T-cell (primary cell): ENCODE results near the gene SPECC1. TPM values are rescaled to one million over a fixed set of nuclear protein-coding genes. Genes with fewer than 3 reads are reported as not detected.

Experiments
- ATAC-seq, 4 experiments: fragments of 200-7000 bp in 3 of 4; fragments of 150-1000 bp in 1 of 4; cut with Tn5 transposase; replicated peaks in 1 of 4; 1 replicate in 3 of 4; 2 replicates in 1 of 4; pipeline ENCODE4 v1.10.0; 2021; ENCODE audit warnings: moderate library complexity in 3 of 4, mild to moderate bottlenecking in 2 of 4, moderate number of reproducible peaks in 1 of 4
- CTCF ChIA-PET, 2 donors: fragments of 300-600 bp; sonication (Branson Sonifier 250); formaldehyde crosslinking; loops; one replicate each; lab custom pipeline; 2022; ENCODE audit warnings: antibody characterized with exemption in 2 of 2; lab: Charles Lee
- POLR2A ChIA-PET, 2 donors: fragments of 300-600 bp; sonication (Branson Sonifier 250); formaldehyde crosslinking; loops; one replicate each; lab custom pipeline; 2022; ENCODE audit warnings: antibody characterized with exemption in 2 of 2; lab: Charles Lee
- DNase-seq, 35 experiments: peaks; one replicate each; pipeline versions ENCODE4 v3.0.0 to v3.0.0-alpha.2; 2013 to 2023
- H3K27ac ChIP-seq: one replicate; pipeline ENCODE4 v1.5.1; 2013; ENCODE audit warnings: low read length
- H3K27me3 ChIP-seq, 2 experiments: replicated peaks in 1 of 2; 1 replicate in 1 of 2; 2 replicates in 1 of 2; pipeline versions ENCODE4 v1.6.1 to v1.7.0; 2013; ENCODE audit warnings: low read length in 1 of 2, mixed read lengths in 1 of 2; ENCODE audit not compliant: control insufficient read depth in 2 of 2, insufficient read depth in 2 of 2; ENCODE audit errors: extremely low read depth in 1 of 2
- H3K36me3 ChIP-seq, 2 donors: 1 replicate in 1 of 2; 2 replicates in 1 of 2; pipeline versions ENCODE4 v1.6.1 to v1.7.0; 2013; ENCODE audit warnings: low read length in 1 of 2; ENCODE audit not compliant: control insufficient read depth in 2 of 2, insufficient read depth in 1 of 2; ENCODE audit errors: extremely low read depth in 1 of 2
- H3K4me1 ChIP-seq, 2 experiments: 1 replicate in 1 of 2; 2 replicates in 1 of 2; pipeline versions ENCODE4 v1.6.1 to v1.7.0; 2013; ENCODE audit warnings: low read length in 2 of 2, mixed read lengths in 1 of 2; ENCODE audit not compliant: insufficient read depth in 2 of 2, control insufficient read depth in 1 of 2; ENCODE audit errors: extremely low read depth in 1 of 2
- H3K4me3 ChIP-seq, 2 donors: 1 replicate in 1 of 2; 2 replicates in 1 of 2; pipeline versions ENCODE4 v1.5.1 to v1.7.0; 2013; ENCODE audit warnings: mild to moderate bottlenecking in 2 of 2, low read length in 1 of 2, moderate library complexity in 1 of 2; ENCODE audit not compliant: control insufficient read depth in 1 of 2; ENCODE audit errors: extremely low read depth in 1 of 2
- H3K9me3 ChIP-seq: 2 replicates; pipeline ENCODE4 v1.7.0; 2013
- H3K27ac Mint-ChIP-seq, 2 donors: one replicate each; pipeline ENCODE4 v1.8.0; 2020 to 2021; ENCODE audit warnings: mild to moderate bottlenecking in 2 of 2, mixed read lengths in 2 of 2
- H3K27me3 Mint-ChIP-seq, 2 donors: one replicate each; pipeline ENCODE4 v1.8.0; 2021 to 2022; ENCODE audit warnings: mixed read lengths in 2 of 2
- H3K36me3 Mint-ChIP-seq: one replicate; pipeline ENCODE4 v1.8.0; 2021; ENCODE audit warnings: mixed read lengths
- H3K4me1 Mint-ChIP-seq, 3 donors: one replicate each; pipeline ENCODE4 v1.8.0; 2020 to 2022; ENCODE audit warnings: mixed read lengths in 3 of 3, mild to moderate bottlenecking in 1 of 3
- H3K4me3 Mint-ChIP-seq, 3 donors: one replicate each; pipeline ENCODE4 v1.8.0; 2020 to 2022; ENCODE audit warnings: mild to moderate bottlenecking in 3 of 3, mixed read lengths in 3 of 3, moderate library complexity in 3 of 3
- H3K9me3 Mint-ChIP-seq, 3 donors: one replicate each; pipeline ENCODE4 v1.8.0; 2020 to 2022; ENCODE audit warnings: mixed read lengths in 3 of 3
- WGBS: methylation state at CpG from one replicate; pipeline ENCODE4 v1.1.5; 2013; ENCODE audit warnings: missing lambda C conversion rate; ENCODE audit not compliant: insufficient coverage; 5-methylcytosine and 5-hydroxymethylcytosine counted together
- total RNA-seq, 35 experiments: library from RNA in 6 of 35; stranded (reverse) in 6 of 35; fragments of 120-200 nt in 1 of 35; gene quantifications; one replicate each; pipeline versions ENCODE4 v1.2.1 to v1.2.4 and lab custom pipeline; 2013 to 2026

Gene SPECC1
- total RNA-seq, 5 donors from 2014 or later (not counting 1 experiment from before 2014, with no cell fraction given): 3.9 to 12.9 (median 6.0) TPM

GRCh38 chr17:20109076-20109475 is 99.9 kb downstream of the SPECC1 start:
- Mint-ChIP-seq H3K4me1 (no peaks in the 10 kb centered on the region), H3K4me3 (no peak overlapping the region), H3K36me3 (no peaks in the 10 kb centered on the region), H3K27ac (no peak overlapping the region), H3K9me3 (no peaks in the 10 kb centered on the region), H3K27me3 (peaks cover 1 to 4% of the 10 kb centered on the region in 2 donors)
- H3K27ac ChIP-seq: no peak overlapping the region
- POLR2A ChIA-PET: no interaction called here
- H3K36me3 ChIP-seq: no peaks in the 10 kb centered on the region
- no peaks in the 10 kb centered on the region for H3K9me3 ChIP-seq
- H3K4me3 ChIP-seq: no peak overlapping the region
- DNase-seq (no peak), ATAC-seq (no peak)
- WGBS: 100% methylated on average over 3 of the region's 5 CpGs
- H3K27me3 ChIP-seq: no peaks in the 10 kb centered on the region
- CTCF ChIA-PET: no interaction called here
- no peaks in the 10 kb centered on the region for H3K4me1 ChIP-seq

DNA sequence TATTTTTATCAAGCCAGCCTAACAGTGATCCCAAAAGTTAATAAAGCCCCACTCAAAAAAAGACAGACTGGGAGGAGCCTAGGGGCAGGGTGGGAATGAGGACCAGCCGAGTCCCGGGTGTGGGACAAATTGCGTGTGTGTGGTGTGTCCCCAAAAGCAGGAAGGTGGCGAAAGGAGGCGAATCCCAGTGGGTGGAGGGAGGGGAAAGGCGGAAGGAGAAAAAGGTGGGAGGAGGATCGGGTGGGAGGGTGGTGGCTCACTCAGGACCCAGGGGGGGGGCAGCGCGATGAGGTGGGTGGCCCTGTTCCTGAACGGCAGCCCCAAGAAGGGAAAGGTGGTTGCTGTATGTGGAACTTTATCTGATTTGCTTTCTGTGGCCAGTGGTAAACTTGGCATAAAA is 102.4 kb downstream of the SPECC1 start:
- Mint-ChIP-seq H3K4me1 (no peaks in the 10 kb centered on the region), H3K27me3 (peaks cover 3 to 4% of the 10 kb centered on the region in 2 donors), H3K4me3 (no peak overlapping the region), H3K36me3 (no peaks in the 10 kb centered on the region), H3K9me3 (no peaks in the 10 kb centered on the region), H3K27ac (no peak overlapping the region)
- DNase-seq (no peak), ATAC-seq (no peak)
- WGBS: 93% methylated on average over 10 of the region's 10 CpGs
- no peaks in the 10 kb centered on the region for H3K9me3 ChIP-seq
- no peaks in the 10 kb centered on the region for H3K4me1 ChIP-seq
- ChIA-PET POLR2A (interaction anchor here in 1 of 2 donors (0.6 kb wide), 1 partner anchor 146 kb away, joined by 3 read pairs; no protein-coding TSS in a partner anchor), CTCF (no interaction called here)
- no peak overlapping the region for H3K4me3 ChIP-seq
- H3K27ac ChIP-seq: no peak overlapping the region
- no peaks in the 10 kb centered on the region for H3K27me3 ChIP-seq
- H3K36me3 ChIP-seq: no peaks in the 10 kb centered on the region

- no peak overlapping the region for H3K27ac Mint-ChIP-seq
- Histone ChIP-seq H3K36me3 (no peaks in the 10 kb centered on the region), H3K27ac (no peak overlapping the region), H3K4me3 (no peak overlapping the region), H3K9me3 (no peaks in the 10 kb centered on the region), H3K27me3 (no peaks in the 10 kb centered on the region), H3K4me1 (no peaks in the 10 kb centered on the region)
- H3K27me3 Mint-ChIP-seq: peaks cover 3 to 4% of the 10 kb centered on the region in 2 donors
- POLR2A ChIA-PET: no interaction called here
- no peak overlapping the region for H3K4me3 Mint-ChIP-seq
- CTCF ChIA-PET: interaction anchor here in 1 of 2 donors (0.7 kb wide), 1 partner anchor 102 kb away, joined by 4 read pairs; no protein-coding TSS in a partner anchor
- ATAC-seq (no peak), DNase-seq (no peak)
- no CpG with 5 or more reads among the region's 2 CpGs for WGBS
- no peaks in the 10 kb centered on the region for H3K9me3 Mint-ChIP-seq
- H3K36me3 Mint-ChIP-seq: no peaks in the 10 kb centered on the region
- H3K4me1 Mint-ChIP-seq: peaks cover 0 to 2% (median 0%) of the 10 kb centered on the region in 3 donors
Observed at GRCh38 chr17:20114466-20114865, 105.3 kb downstream of the SPECC1 start.

GRCh38 chr17:20116683-20117309 is 107.6 kb downstream of the SPECC1 start:
- ChIA-PET CTCF (interaction anchor here (0.6 to 1.6 kb wide), 5 partner anchors 37 to 124 kb away, joined by 3 to 9 read pairs (median 4); no protein-coding TSS in a partner anchor), POLR2A (interaction anchor here in 1 of 2 donors (0.6 kb wide), 1 partner anchor 81 kb away, joined by 3 read pairs; no protein-coding TSS in a partner anchor)
- no peak overlapping the region for H3K27ac ChIP-seq
- Mint-ChIP-seq H3K27ac (no peak overlapping the region), H3K27me3 (peaks cover 0 to 5% of the 10 kb centered on the region in 2 donors), H3K4me1 (peaks cover 0 to 2% (median 0%) of the 10 kb centered on the region in 3 donors), H3K36me3 (no peaks in the 10 kb centered on the region), H3K4me3 (no peak overlapping the region), H3K9me3 (no peaks in the 10 kb centered on the region)
- 7% methylated on average over 2 of the region's 8 CpGs for WGBS
- H3K36me3 ChIP-seq: no peaks in the 10 kb centered on the region
- ATAC-seq (peak; percentile 63 to 77 (median 69)), DNase-seq (peak in 33 of 35 experiments; percentile 4 to 83 (median 39))
- H3K9me3 ChIP-seq: no peaks in the 10 kb centered on the region
- no peaks in the 10 kb centered on the region for H3K4me1 ChIP-seq
- no peaks in the 10 kb centered on the region for H3K27me3 ChIP-seq
- no peak overlapping the region for H3K4me3 ChIP-seq

DNA sequence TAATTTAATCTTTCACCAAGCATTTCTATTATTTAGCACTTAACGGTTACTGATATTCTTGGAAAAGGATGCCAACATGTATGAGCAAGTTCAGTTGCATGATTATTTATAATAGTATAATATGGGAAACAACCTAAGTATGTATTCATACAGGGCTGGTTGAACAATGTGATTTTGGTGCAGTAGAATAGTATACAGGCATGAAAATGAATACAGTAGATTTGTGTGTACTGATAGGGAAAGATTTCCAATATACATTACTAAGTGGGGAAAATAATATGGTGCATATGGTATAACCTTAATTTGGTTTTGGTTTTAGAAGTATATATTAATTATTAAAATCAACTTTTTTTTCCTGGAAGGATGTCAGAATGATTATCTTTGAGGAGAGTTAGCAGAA is 109.1 kb downstream of the SPECC1 start:
- CTCF ChIA-PET: interaction anchor here in 1 of 2 donors (0.7 kb wide), 1 partner anchor 14 kb away, joined by 4 read pairs; no protein-coding TSS in a partner anchor
- H3K4me1 Mint-ChIP-seq: peaks cover 0 to 2% (median 0%) of the 10 kb centered on the region in 3 donors

DNA sequence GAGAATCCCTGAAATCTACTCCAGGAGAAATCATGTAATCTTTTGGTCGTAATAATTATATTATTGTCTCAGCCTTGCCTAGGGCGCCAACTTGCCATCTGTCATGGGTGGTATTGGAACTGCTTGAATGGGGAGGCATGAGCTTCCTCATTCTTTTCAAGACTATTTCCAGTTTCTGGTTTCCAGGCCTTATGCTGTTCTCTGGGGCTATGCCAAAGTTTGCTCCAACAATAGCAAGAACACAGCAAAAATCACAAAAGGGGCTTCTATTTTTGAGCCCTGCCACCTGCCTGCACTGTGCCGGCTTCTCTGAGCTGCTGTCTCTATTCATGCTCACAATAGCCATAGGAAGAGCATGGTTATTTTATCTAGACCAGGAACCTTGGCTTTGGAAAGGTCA is 111.7 kb downstream of the SPECC1 start:
- H3K27me3 Mint-ChIP-seq: peaks cover 0 to 5% of the 10 kb centered on the region in 2 donors
- CTCF ChIA-PET: interaction anchor here (0.6 to 1.4 kb wide), 3 partner anchors 107 to 128 kb away, joined by 3 to 5 read pairs (median 3); no protein-coding TSS in a partner anchor
- H3K27me3 ChIP-seq: peaks cover 0 to 3% of the 10 kb centered on the region in 2 experiments
- WGBS: no CpG with 5 or more reads among the region's 3 CpGs
- H3K36me3 ChIP-seq: peaks cover 0 to 3% of the 10 kb centered on the region in 2 donors
- no peaks in the 10 kb centered on the region for H3K4me1 ChIP-seq
- H3K27ac ChIP-seq: no peak overlapping the region
- peaks cover 0 to 2% (median 0%) of the 10 kb centered on the region in 3 donors for H3K4me1 Mint-ChIP-seq
- no peaks in the 10 kb centered on the region for H3K36me3 Mint-ChIP-seq
- POLR2A ChIA-PET: interaction anchor here in 1 of 2 donors (0.6 kb wide), 1 partner anchor 114 kb away, joined by 3 read pairs; no protein-coding TSS in a partner anchor
- H3K9me3 ChIP-seq: no peaks in the 10 kb centered on the region
- H3K4me3 ChIP-seq: no peak overlapping the region
- no peak overlapping the region for H3K27ac Mint-ChIP-seq
- no peak overlapping the region for H3K4me3 Mint-ChIP-seq
- ATAC-seq (no peak), DNase-seq (no peak)
- no peaks in the 10 kb centered on the region for H3K9me3 Mint-ChIP-seq

More for the DNA sequence above, 109.1 kb downstream of the SPECC1 start:
- ATAC-seq (no peak), DNase-seq (no peak)
- H3K36me3 ChIP-seq: no peaks in the 10 kb centered on the region
- H3K9me3 Mint-ChIP-seq: no peaks in the 10 kb centered on the region
- peaks cover 0 to 3% of the 10 kb centered on the region in 2 experiments for H3K27me3 ChIP-seq
- H3K27ac Mint-ChIP-seq: no peak overlapping the region
- peaks cover 0 to 7% of the 10 kb centered on the region in 2 donors for H3K27me3 Mint-ChIP-seq
- no CpG with 5 or more reads among the region's 1 CpG for WGBS
- H3K9me3 ChIP-seq: no peaks in the 10 kb centered on the region
- H3K27ac ChIP-seq: no peak overlapping the region
- H3K4me3 ChIP-seq: no peak overlapping the region
- no peaks in the 10 kb centered on the region for H3K36me3 Mint-ChIP-seq
- no peak overlapping the region for H3K4me3 Mint-ChIP-seq
- H3K4me1 ChIP-seq: no peaks in the 10 kb centered on the region
- POLR2A ChIA-PET: no interaction called here
